Measurements from ENCODE around the gene PTPN11.

DNA sequence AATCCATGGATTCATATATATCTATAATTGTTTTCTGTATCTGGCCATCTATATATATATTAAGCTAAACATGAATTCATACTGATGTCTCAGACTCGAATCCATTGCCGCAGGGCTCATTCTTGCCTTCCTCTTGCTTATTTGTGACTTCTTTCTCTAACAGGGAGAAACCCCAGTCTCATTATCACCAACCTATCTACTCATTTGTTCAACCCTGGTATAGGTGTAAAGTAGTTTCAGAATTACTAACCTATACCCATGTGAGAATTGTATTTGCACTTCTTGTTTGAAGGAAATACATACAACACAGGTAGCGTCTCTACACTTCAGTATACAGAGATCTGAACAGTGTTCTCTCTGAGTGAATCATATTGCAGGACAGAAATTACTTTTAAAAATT lies 77.7 kb downstream of the PTPN11 start:
- TF ChIP-seq, protein P1, sequence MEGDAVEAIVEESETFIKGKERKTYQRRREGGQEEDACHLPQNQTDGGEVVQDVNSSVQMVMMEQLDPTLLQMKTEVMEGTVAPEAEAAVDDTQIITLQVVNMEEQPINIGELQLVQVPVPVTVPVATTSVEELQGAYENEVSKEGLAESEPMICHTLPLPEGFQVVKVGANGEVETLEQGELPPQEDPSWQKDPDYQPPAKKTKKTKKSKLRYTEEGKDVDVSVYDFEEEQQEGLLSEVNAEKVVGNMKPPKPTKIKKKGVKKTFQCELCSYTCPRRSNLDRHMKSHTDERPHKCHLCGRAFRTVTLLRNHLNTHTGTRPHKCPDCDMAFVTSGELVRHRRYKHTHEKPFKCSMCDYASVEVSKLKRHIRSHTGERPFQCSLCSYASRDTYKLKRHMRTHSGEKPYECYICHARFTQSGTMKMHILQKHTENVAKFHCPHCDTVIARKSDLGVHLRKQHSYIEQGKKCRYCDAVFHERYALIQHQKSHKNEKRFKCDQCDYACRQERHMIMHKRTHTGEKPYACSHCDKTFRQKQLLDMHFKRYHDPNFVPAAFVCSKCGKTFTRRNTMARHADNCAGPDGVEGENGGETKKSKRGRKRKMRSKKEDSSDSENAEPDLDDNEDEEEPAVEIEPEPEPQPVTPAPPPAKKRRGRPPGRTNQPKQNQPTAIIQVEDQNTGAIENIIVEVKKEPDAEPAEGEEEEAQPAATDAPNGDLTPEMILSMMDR (IDR thresholded peaks at IDR 0.05), result no peak
- no peak for TF ChIP-seq POLR2A (IDR thresholded peaks at IDR 0.05)
